ENCODE measurements around the gene WWC2.

DNA sequence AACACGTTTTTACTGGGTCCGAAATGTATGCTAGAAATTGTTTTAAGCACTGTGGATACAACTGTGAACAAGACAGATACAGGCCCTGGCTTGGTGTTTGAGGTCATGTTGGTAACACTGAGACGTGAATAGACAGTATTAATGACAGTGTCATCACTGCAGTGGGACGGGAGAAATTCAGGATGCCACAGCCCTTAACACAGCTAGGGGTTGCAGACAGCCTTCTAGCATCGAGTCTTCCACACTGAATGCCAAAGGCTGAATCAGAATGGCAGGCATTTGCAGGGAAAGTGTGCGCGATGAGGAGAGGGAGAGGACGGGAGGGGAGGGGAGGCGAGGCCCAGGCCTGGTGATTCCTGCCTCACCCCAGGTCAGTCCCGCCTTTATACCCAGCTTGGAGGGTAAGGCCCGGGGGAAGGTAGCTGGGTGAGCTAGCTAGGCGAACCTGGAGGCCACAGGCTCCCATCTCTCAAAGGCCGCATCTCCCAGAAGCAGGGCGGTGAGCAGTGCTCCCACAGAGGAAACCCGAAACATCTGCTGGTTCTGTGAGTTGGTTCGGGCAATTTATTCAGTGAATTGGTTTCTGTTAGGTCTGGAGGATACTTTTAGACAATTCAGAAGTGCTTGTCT lies 267.3 kb downstream of the WWC2 start:
- TF ChIP-seq, protein P1, sequence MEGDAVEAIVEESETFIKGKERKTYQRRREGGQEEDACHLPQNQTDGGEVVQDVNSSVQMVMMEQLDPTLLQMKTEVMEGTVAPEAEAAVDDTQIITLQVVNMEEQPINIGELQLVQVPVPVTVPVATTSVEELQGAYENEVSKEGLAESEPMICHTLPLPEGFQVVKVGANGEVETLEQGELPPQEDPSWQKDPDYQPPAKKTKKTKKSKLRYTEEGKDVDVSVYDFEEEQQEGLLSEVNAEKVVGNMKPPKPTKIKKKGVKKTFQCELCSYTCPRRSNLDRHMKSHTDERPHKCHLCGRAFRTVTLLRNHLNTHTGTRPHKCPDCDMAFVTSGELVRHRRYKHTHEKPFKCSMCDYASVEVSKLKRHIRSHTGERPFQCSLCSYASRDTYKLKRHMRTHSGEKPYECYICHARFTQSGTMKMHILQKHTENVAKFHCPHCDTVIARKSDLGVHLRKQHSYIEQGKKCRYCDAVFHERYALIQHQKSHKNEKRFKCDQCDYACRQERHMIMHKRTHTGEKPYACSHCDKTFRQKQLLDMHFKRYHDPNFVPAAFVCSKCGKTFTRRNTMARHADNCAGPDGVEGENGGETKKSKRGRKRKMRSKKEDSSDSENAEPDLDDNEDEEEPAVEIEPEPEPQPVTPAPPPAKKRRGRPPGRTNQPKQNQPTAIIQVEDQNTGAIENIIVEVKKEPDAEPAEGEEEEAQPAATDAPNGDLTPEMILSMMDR (IDR thresholded peaks at IDR 0.05) = no peak
- TF ChIP-seq POLR2A (IDR thresholded peaks at IDR 0.05) = no peak

All from Peyer's patch (tissue), 4 donors.